Pancreas (tissue), 10 donors: ENCODE data around the gene IL18R1. TPM values are rescaled to one million over a fixed set of nuclear protein-coding genes. Genes with fewer than 3 reads are reported as not detected.

Experiments
- ATAC-seq, 4 donors: fragments of 200-7000 bp; cut with Tn5 transposase; one replicate each; pipeline versions ENCODE4 v1.8.0 to v1.9.1; 2020; ENCODE audit warnings: mild to moderate bottlenecking in 4 of 4, moderate library complexity in 4 of 4
- DNase-seq, 6 donors: peaks; one replicate each; pipeline ENCODE4 v3.0.0-alpha.2; 2020
- FAIRE-seq: peaks from 2 replicates; lab custom pipeline; 2012; peaks lifted over from hg19 to GRCh38; lab: Jason Lieb, UNC
- H3K27ac ChIP-seq, 4 donors: fragments of 200-600 bp; sonication (generic); 1 replicate in 3 of 4; 2 replicates in 1 of 4; pipeline versions ENCODE4 v1.5.0 to v1.8.0; 2020
- H3K27me3 ChIP-seq, 4 donors: fragments of 200-600 bp; one replicate each; pipeline ENCODE4 v1.8.0; 2021
- H3K36me3 ChIP-seq, 3 donors: fragments of 200-600 bp; sonication (generic) in 1 of 3; one replicate each; pipeline versions ENCODE4 v1.5.0 to v1.8.0; 2020 to 2021
- H3K4me1 ChIP-seq, 3 donors: fragments of 200-600 bp; one replicate each; pipeline ENCODE4 v1.8.0; 2021
- H3K4me3 ChIP-seq, 4 donors: fragments of 200-600 bp; sonication (generic) in 2 of 4; one replicate each; pipeline versions ENCODE4 v1.5.0 to v1.8.0; 2020 to 2021
- H3K9me3 ChIP-seq, 4 donors: fragments of 200-600 bp; one replicate each; pipeline ENCODE4 v1.8.0; 2021
- WGBS, 2 donors: extraction: QIAGEN DNeasy Blood & Tissue Kit; methylation state at CpG; one replicate each; pipeline ENCODE4 v1.1.7; 2013; 5-methylcytosine and 5-hydroxymethylcytosine counted together
- intact Hi-C, 3 donors: fragments of 100-400 bp; cut with DNase I; formaldehyde crosslinking; loops; one replicate each; pipeline versions ENCODE4 v1.11.1 to v1.14.2; 2022
- microRNA-seq, 2 donors: library from miRNA; unstranded; fragments of <30 nt; microRNA quantifications; one replicate each; pipeline versions ENCODE4 to v1.1.0, GENCODE V29; 2019 to 2020
- polyA plus RNA-seq, 2 donors: library from polyadenylated mRNA; stranded (reverse); fragments of 200-250 nt; gene quantifications; one replicate each; pipeline ENCODE4 v1.2.3, GENCODE V29; 2013
- total RNA-seq, 6 donors: library from RNA; stranded (reverse); fragmentation: NEBNext Ultra II Directional in 4 of 6; extraction: Animal tissue kit (Norgen Biotek cat#: 25700) in 4 of 6; gene quantifications; one replicate each; pipeline versions ENCODE4 v1.2.1 to v1.2.4, GENCODE V29; 2021 to 2023
- TF ChIP-seq, protein P1 (sequence below), 4 donors: fragments of 200-600 bp; sonication (generic) in 3 of 4; IDR thresholded peaks; one replicate each; pipeline versions ENCODE4 v1.5.0 to v1.8.0; 2021; ENCODE audit warnings: antibody characterized with exemption in 4 of 4
- donor health status: healthy with polysubstance abuse.
- donor health status: DM: no; HTN: no; CAD: no; lungs with moderate emphysema.
- donor health status: DM: no; HTN: no; CAD: no.
- donor health status: control.
- donor health status: control.
- donor health status: Bipolar disorder and iron deficiency.
- donor health status: DM: yes; HTN: yes; CAD: no.
- donor health status: DM: no; HTN: no; CAD: no.
- donor health status: DM: no; HTN: no; CAD: no.
- donor health status: DM: yes; HTN: yes; CAD: no.

IL18R1 gene
- total and polyA plus RNA-seq, 8 donors = 0.51 to 1.6 (median 0.91) TPM

DNA sequence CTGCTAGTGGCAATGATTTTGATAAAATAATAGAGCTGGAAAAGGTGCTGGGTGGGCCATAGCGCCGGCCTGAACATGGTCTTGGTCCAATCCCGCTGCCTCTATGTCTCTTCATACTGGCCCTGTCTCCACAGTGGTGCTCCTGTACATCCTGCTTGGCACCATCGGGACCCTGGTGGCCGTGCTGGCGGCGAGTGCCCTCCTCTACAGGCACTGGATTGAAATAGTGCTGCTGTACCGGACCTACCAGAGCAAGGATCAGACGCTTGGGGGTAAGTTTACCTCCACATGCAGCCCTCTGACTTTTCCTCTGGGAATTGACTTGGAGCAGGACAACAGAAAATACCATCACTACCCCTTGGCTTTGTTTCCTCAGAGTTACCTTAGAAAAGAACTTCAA is 91.3 kb downstream of the IL18R1 start:
- intact Hi-C loops = no loop called here
- Histone ChIP-seq H3K4me1 (no peaks in the 10 kb centered on the region), H3K36me3 (no peaks in the 10 kb centered on the region), H3K9me3 (no peaks in the 10 kb centered on the region), H3K27me3 (no peaks in the 10 kb centered on the region), H3K27ac (no peak overlapping the region), H3K4me3 (no peak overlapping the region)
- TF ChIP-seq, protein P1, sequence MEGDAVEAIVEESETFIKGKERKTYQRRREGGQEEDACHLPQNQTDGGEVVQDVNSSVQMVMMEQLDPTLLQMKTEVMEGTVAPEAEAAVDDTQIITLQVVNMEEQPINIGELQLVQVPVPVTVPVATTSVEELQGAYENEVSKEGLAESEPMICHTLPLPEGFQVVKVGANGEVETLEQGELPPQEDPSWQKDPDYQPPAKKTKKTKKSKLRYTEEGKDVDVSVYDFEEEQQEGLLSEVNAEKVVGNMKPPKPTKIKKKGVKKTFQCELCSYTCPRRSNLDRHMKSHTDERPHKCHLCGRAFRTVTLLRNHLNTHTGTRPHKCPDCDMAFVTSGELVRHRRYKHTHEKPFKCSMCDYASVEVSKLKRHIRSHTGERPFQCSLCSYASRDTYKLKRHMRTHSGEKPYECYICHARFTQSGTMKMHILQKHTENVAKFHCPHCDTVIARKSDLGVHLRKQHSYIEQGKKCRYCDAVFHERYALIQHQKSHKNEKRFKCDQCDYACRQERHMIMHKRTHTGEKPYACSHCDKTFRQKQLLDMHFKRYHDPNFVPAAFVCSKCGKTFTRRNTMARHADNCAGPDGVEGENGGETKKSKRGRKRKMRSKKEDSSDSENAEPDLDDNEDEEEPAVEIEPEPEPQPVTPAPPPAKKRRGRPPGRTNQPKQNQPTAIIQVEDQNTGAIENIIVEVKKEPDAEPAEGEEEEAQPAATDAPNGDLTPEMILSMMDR (IDR thresholded peaks at IDR 0.05) = no peak
- DNase-seq = no peak
- WGBS, 2 donors = 79 to 83% methylated on average over 9 of the region's 9 CpGs
- no peak for ATAC-seq
- FAIRE-seq = no peak

Small RNAs within 50 kb of the gene (microRNA-seq; reads per million reads assigned to microRNA genes)
- gene MIR4772 = 0 to 1.5 reads per million in 2 donors

Other genes starting within 250 kb of the IL18R1 start
- gene IL1R1, start 213.1 kb upstream of the IL18R1 start, total RNA-seq = 10 to 100 TPM; 17.1 to 74.5 (median 29.3) TPM
- 10 to 100 TPM; 22.1 to 29.1 TPM for gene IL1R1, start 213.1 kb upstream of the IL18R1 start, polyA plus RNA-seq
- 1 to 10 TPM in 1 of 6 donors, under 1 TPM in 5; 0.12 to 1.2 (median 0.32) TPM for gene IL1RL2, start 168.8 kb upstream of the IL18R1 start, total RNA-seq
- under 1 TPM; 0.30 to 0.47 TPM for gene IL1RL2, start 168.8 kb upstream of the IL18R1 start, polyA plus RNA-seq
- gene IL1RL1, start 44.2 kb upstream of the IL18R1 start, total RNA-seq = 1 to 10 TPM in 3 of 6 donors, under 1 TPM in 3; 0.28 to 2.5 (median 1.1) TPM
- gene IL1RL1, start 44.2 kb upstream of the IL18R1 start, polyA plus RNA-seq = 1 to 10 TPM in 1 of 2 donors, under 1 TPM in 1; 0.53 to 1.3 TPM
- under 1 TPM; 0.14 to 0.61 (median 0.24) TPM for gene IL18RAP, start 67.4 kb downstream of the IL18R1 start, total RNA-seq
- under 1 TPM; 0.11 to 0.52 TPM for gene IL18RAP, start 67.4 kb downstream of the IL18R1 start, polyA plus RNA-seq
- gene SLC9A4, start 117.4 kb downstream of the IL18R1 start, total RNA-seq = under 1 TPM in 3 of 6 donors, not detected in 3; 0.03 to 0.41 (median 0.09) TPM
- not detected for gene SLC9A4, start 117.4 kb downstream of the IL18R1 start, polyA plus RNA-seq